GM21529 (cell line): ENCODE results near the gene AANAT.

Source experiments
- ATAC-seq: cut with Tn5 transposase; IDR thresholded peaks from one replicate; pipeline ENCODE4 v1.9.1; 2021; ENCODE audit not compliant: unreplicated experiment

AANAT gene

GRCh38 chr17:76441686-76442340 is 25.6 kb upstream of the AANAT start:
- no peak for ATAC-seq

GRCh38 chr17:76442341-76443338 is 24.8 kb upstream of the AANAT start:
- no peak for ATAC-seq

- ATAC-seq: no peak
Measured at GRCh38 chr17:76444518-76445311, 22.7 kb upstream of the AANAT start.

GRCh38 chr17:76445697-76446448 is 21.5 kb upstream of the AANAT start:
- no peak for ATAC-seq

- no peak for ATAC-seq
Measured at GRCh38 chr17:76446449-76447231, 20.8 kb upstream of the AANAT start.

GRCh38 chr17:76447931-76448652 is 19.3 kb upstream of the AANAT start:
- ATAC-seq: no peak

GRCh38 chr17:76449126-76449525 is 18.3 kb upstream of the AANAT start:
- no peak for ATAC-seq

- no peak for ATAC-seq
Measured at GRCh38 chr17:76451506-76451905, 15.9 kb upstream of the AANAT start.

GRCh38 chr17:76452127-76452659 is 15.2 kb upstream of the AANAT start:
- peak; percentile 34 for ATAC-seq

- ATAC-seq: peak; percentile 84
Measured at GRCh38 chr17:76452660-76453430, 14.6 kb upstream of the AANAT start, which contains the start of gene UBE2O. Gene UBE2O (minus strand): TSS chr17:76453152. CDS start chr17:76453141, 11 bp downstream.

- no peak for ATAC-seq
Measured at GRCh38 chr17:76453431-76453743, 14.0 kb upstream of the AANAT start.

- no peak for ATAC-seq
Measured at GRCh38 chr17:76458580-76459490, 8.6 kb upstream of the AANAT start.

GRCh38 chr17:76459674-76460073 is 7.7 kb upstream of the AANAT start:
- no peak for ATAC-seq

GRCh38 chr17:76461765-76462555 is 5.4 kb upstream of the AANAT start:
- no peak for ATAC-seq

- ATAC-seq: no peak
Measured at GRCh38 chr17:76462556-76463290, 4.7 kb upstream of the AANAT start.

GRCh38 chr17:76466775-76467130 is 650 bp upstream of the AANAT start:
- ATAC-seq: no peak
